H1 (cell line): ENCODE data around the gene CFAP221. TPM values are rescaled to one million over a fixed set of nuclear protein-coding genes. Genes with fewer than 3 reads are reported as not detected.

Experiments
- CTCF ChIA-PET: fragments of 300-600 bp; sonication (Branson Sonifier 250); formaldehyde crosslinking; loops from one replicate; lab custom pipeline; 2021; ENCODE audit not compliant: partially characterized antibody; lab: Charles Lee
- POLR2A ChIA-PET: fragments of 300-600 bp; sonication (Branson Sonifier 250); formaldehyde crosslinking; loops from one replicate; lab custom pipeline; 2021; ENCODE audit warnings: inconsistent platforms; ENCODE audit not compliant: partially characterized antibody; lab: Charles Lee
- DNase-seq, 2 experiments: peaks; one replicate each; pipeline versions ENCODE4 v3.0.0 to v3.0.0-alpha.2; 2010 to 2022; ENCODE audit warnings: low spot score in 2 of 2, low read depth in 1 of 2, mixed read lengths in 1 of 2
- FAIRE-seq: peaks from 2 replicates; lab custom pipeline; 2011; peaks lifted over from hg19 to GRCh38; lab: Jason Lieb, UNC
- H2AFZ ChIP-seq: 2 replicates; pipeline ENCODE4 v1.8.1; 2012; ENCODE audit warnings: low read length, inconsistent platforms
- H2AK5ac ChIP-seq: 2 replicates; pipeline ENCODE4 v1.6.1; 2013; ENCODE audit warnings: low read depth, low read length
- H2BK120ac ChIP-seq: replicated peaks from 2 replicates; pipeline ENCODE3; 2013; ENCODE audit warnings: low read depth, low read length, inconsistent platforms
- H2BK12ac ChIP-seq: 2 replicates; pipeline ENCODE4 v1.6.1; 2013; ENCODE audit warnings: low read depth, low read length
- H2BK15ac ChIP-seq: 2 replicates; pipeline ENCODE4 v1.6.1; 2013; ENCODE audit warnings: low read length
- H2BK20ac ChIP-seq: 2 replicates; pipeline ENCODE4 v1.6.1; 2013; ENCODE audit warnings: low read length
- H2BK5ac ChIP-seq: 2 replicates; pipeline ENCODE4 v1.6.1; 2013; ENCODE audit warnings: low read depth, low read length
- H3K14ac ChIP-seq: 2 replicates; pipeline ENCODE4 v1.6.1; 2013; ENCODE audit warnings: inconsistent platforms; ENCODE audit not compliant: insufficient read length
- H3K18ac ChIP-seq: 2 replicates; pipeline ENCODE4 v1.6.1; 2013; ENCODE audit warnings: low read length; ENCODE audit errors: extremely low read depth
- H3K23ac ChIP-seq: 2 replicates; pipeline ENCODE4 v1.6.1; 2013; ENCODE audit warnings: inconsistent platforms; ENCODE audit not compliant: insufficient read length
- H3K23me2 ChIP-seq: 2 replicates; pipeline ENCODE4 v1.6.1; 2013; ENCODE audit warnings: low read depth, low read length
- H3K27ac ChIP-seq: 2 replicates; pipeline ENCODE4 v1.6.1; 2011; ENCODE audit warnings: low read depth, low read length, inconsistent platforms
- H3K27me3 ChIP-seq, 4 experiments: replicated peaks in 1 of 4; 1 replicate in 1 of 4; 2 replicates in 3 of 4; pipeline versions ENCODE4 v1.6.1 to v1.8.1; 2011 to 2013; ENCODE audit warnings: low read length in 3 of 4, mild to moderate bottlenecking in 3 of 4, inconsistent platforms in 2 of 4, mixed read lengths in 2 of 4, moderate library complexity in 1 of 4; ENCODE audit not compliant: control insufficient read depth in 3 of 4, insufficient read depth in 3 of 4; ENCODE audit errors: extremely low read depth in 1 of 4
- H3K36me3 ChIP-seq, 4 experiments: 2 replicates each; pipeline versions ENCODE4 v1.6.1 to v1.8.1; 2011 to 2013; ENCODE audit warnings: mild to moderate bottlenecking in 4 of 4, low read length in 3 of 4, moderate library complexity in 2 of 4, control low read depth in 1 of 4, inconsistent platforms in 1 of 4; ENCODE audit not compliant: insufficient read depth in 4 of 4, control insufficient read depth in 2 of 4
- H3K4ac ChIP-seq: replicated peaks from 2 replicates; pipeline ENCODE3; 2013; ENCODE audit warnings: low read length, low read depth, mixed read lengths, inconsistent platforms; ENCODE audit not compliant: insufficient read length
- H3K4me1 ChIP-seq, 4 experiments: replicated peaks in 1 of 4; 1 replicate in 1 of 4; 2 replicates in 3 of 4; pipeline versions ENCODE4 v1.6.1 to v1.8.1; 2011 to 2013; ENCODE audit warnings: low read length in 3 of 4, inconsistent platforms in 2 of 4, mixed read lengths in 1 of 4; ENCODE audit not compliant: insufficient read depth in 4 of 4, control insufficient read depth in 3 of 4
- H3K4me2 ChIP-seq, 2 experiments: 2 replicates each; pipeline versions ENCODE4 v1.6.1 to v1.8.1; 2011 to 2013; ENCODE audit warnings: low read depth in 2 of 2, low read length in 2 of 2, control low read depth in 1 of 2, inconsistent platforms in 1 of 2, mild to moderate bottlenecking in 1 of 2; ENCODE audit not compliant: insufficient read depth in 1 of 2
- H3K4me3 ChIP-seq, 4 experiments: fragments of 200-600, 300-600 bp in 1 of 4; sonication (generic), shearing (Covaris generic), sonication (Bioruptor Twin) in 1 of 4; 2 replicates each; pipeline versions ENCODE4 v1.5.1 to v1.8.1; 2011 to 2016; ENCODE audit warnings: low read length in 4 of 4, low read depth in 3 of 4, control low read depth in 2 of 4, inconsistent platforms in 2 of 4, mild to moderate bottlenecking in 2 of 4, mixed read lengths in 1 of 4, moderate library complexity in 1 of 4; ENCODE audit not compliant: insufficient read depth in 2 of 4; ENCODE audit errors: extremely low read depth in 1 of 4
- H3K56ac ChIP-seq: replicated peaks from 2 replicates; pipeline ENCODE3; 2013; ENCODE audit warnings: low read depth, mild to moderate bottlenecking, mixed read lengths, low read length, inconsistent platforms; ENCODE audit not compliant: insufficient read length
- H3K79me1 ChIP-seq: 2 replicates; pipeline ENCODE4 v1.6.1; 2013; ENCODE audit warnings: low read depth, low read length, control low read depth
- H3K79me2 ChIP-seq, 2 experiments: 2 replicates each; pipeline versions ENCODE4 v1.6.1 to v1.8.1; 2012 to 2013; ENCODE audit warnings: low read length in 2 of 2, mild to moderate bottlenecking in 2 of 2, inconsistent platforms in 1 of 2; ENCODE audit not compliant: insufficient read depth in 2 of 2, control insufficient read depth in 1 of 2
- H3K9ac ChIP-seq, 4 experiments: replicated peaks in 1 of 4; 1 replicate in 1 of 4; 2 replicates in 3 of 4; pipeline versions ENCODE4 v1.6.1 to v1.8.1; 2011 to 2013; ENCODE audit warnings: low read depth in 3 of 4, low read length in 3 of 4, control low read depth in 2 of 4, mild to moderate bottlenecking in 2 of 4, moderate library complexity in 2 of 4, inconsistent platforms in 1 of 4; ENCODE audit errors: extremely low read depth in 1 of 4
- H3K9me3 ChIP-seq, 2 experiments: 2 replicates each; pipeline versions ENCODE4 v1.6.1 to v1.8.1; 2012 to 2013; ENCODE audit warnings: mild to moderate bottlenecking in 2 of 2, moderate library complexity in 2 of 2, control low read depth in 1 of 2, inconsistent platforms in 1 of 2, low read depth in 1 of 2, low read length in 1 of 2, mixed read lengths in 1 of 2; ENCODE audit not compliant: insufficient read depth in 2 of 2
- H4K20me1 ChIP-seq, 2 experiments: replicated peaks in 1 of 2; 2 replicates each; pipeline versions ENCODE3 to v1.8.1; 2011 to 2013; ENCODE audit warnings: inconsistent platforms in 2 of 2, low read length in 2 of 2, mild to moderate bottlenecking in 1 of 2; ENCODE audit not compliant: insufficient read depth in 2 of 2, control insufficient read depth in 1 of 2
- H4K5ac ChIP-seq: 2 replicates; pipeline ENCODE4 v1.6.1; 2013; ENCODE audit warnings: low read length, low read depth, mixed read lengths, inconsistent platforms; ENCODE audit not compliant: insufficient read length
- H4K8ac ChIP-seq: 2 replicates; pipeline ENCODE4 v1.8.0; 2013; ENCODE audit warnings: mild to moderate bottlenecking, moderate library complexity, low read length, inconsistent platforms; ENCODE audit not compliant: insufficient read depth; ENCODE audit errors: extremely low read depth
- H4K91ac ChIP-seq: replicated peaks from 2 replicates; pipeline ENCODE3; 2013; ENCODE audit warnings: low read length, mixed read lengths, inconsistent platforms; ENCODE audit not compliant: insufficient read length
- POLR2AphosphoS5 ChIP-seq: IDR thresholded peaks from 2 replicates; pipeline ENCODE4 v1.6.1; 2011; ENCODE audit warnings: low read depth, low read length
- SIX5 ChIP-seq: IDR thresholded peaks from 2 replicates; pipeline ENCODE4 v1.6.1; 2011; ENCODE audit warnings: mild to moderate bottlenecking, low read depth, low read length
- SUZ12 ChIP-seq: fragments of 200-600 bp; sonication (generic); IDR thresholded peaks from 2 replicates; pipeline ENCODE4 v1.6.1; 2012; ENCODE audit warnings: mild to moderate bottlenecking, inconsistent platforms, low read length, moderate library complexity, mixed read lengths
- WGBS, 2 experiments: shearing (Covaris generic) in 1 of 2; methylation state at CpG; one replicate each; pipeline versions ENCODE4 v1.1.6 to v1.1.7; 2013 to 2015; ENCODE audit warnings: low lambda C conversion rate in 2 of 2, mixed read lengths in 2 of 2, inconsistent platforms in 1 of 2, low coverage in 1 of 2, missing lambda C conversion rate in 1 of 2; ENCODE audit not compliant: insufficient replicate concordance in 2 of 2, insufficient coverage in 1 of 2, insufficient read length in 1 of 2; ENCODE audit errors: extremely low coverage in 1 of 2, missing lambda C conversion rate in 1 of 2; 5-methylcytosine and 5-hydroxymethylcytosine counted together
- polyA plus RNA-seq, 7 experiments: library from polyadenylated mRNA; depleted of rRNA in 3 of 7; stranded (reverse) in 5 of 7; unstranded in 2 of 7; fragments of >200 nt in 5 of 7; fragments of 200-250 nt in 2 of 7; gene quantifications; 1 replicate in 5 of 7; 2 replicates in 1 of 7; 4 replicates in 1 of 7; pipeline versions ENCODE4 v1.2.1 to v1.2.3, GENCODE V29; 2011 to 2013; ENCODE audit warnings: missing spikeins in 2 of 7, mixed read lengths in 2 of 7
- total RNA-seq: library from RNA; stranded (reverse); fragmentation: NEBNext Ultra II Directional; extraction: Animal tissue kit (Norgen Biotek cat#: 25700); gene quantifications from 2 replicates; pipeline ENCODE4 v1.2.1, GENCODE V29; 2021

CFAP221 gene
- total and polyA plus RNA-seq, 2 of the 8 experiments (the other 6 are each of a cell fraction or from before 2014, with no cell fraction given), result 0.14 to 0.71 TPM

GRCh38 chr2:119580550-119581072, 36.4 kb downstream of the CFAP221 start:
- no peak overlapping the region for H3K4me2 ChIP-seq
- no peak for DNase-seq
- TF ChIP-seq POLR2AphosphoS5 (no peak), SIX5 (no peak), SUZ12 (no peak)
- CTCF ChIA-PET, result interaction anchor here (1.2 to 1.8 kb wide), 2 partner anchors 14 to 594 kb away, joined by 4 to 5 read pairs; no protein-coding TSS in a partner anchor
- no peak for FAIRE-seq
- no peak overlapping the region for H2BK5ac ChIP-seq
- no peak overlapping the region for H4K5ac ChIP-seq
- no peak overlapping the region for H4K91ac ChIP-seq
- H2AK5ac ChIP-seq, result no peak overlapping the region
- no peaks in the 10 kb centered on the region for H4K20me1 ChIP-seq
- H3K27me3 ChIP-seq, result peaks cover 0 to 4% (median 1%) of the 10 kb centered on the region in 4 experiments; a peak in 2 of 7 replicates
- H3K79me2 ChIP-seq, result no peaks in the 10 kb centered on the region
- no peak overlapping the region for H2BK15ac ChIP-seq
- 0 out of 2 replicates have a peak overlapping the region, but pooled peaks have one; percentile 30 for H2AFZ ChIP-seq
- H3K23me2 ChIP-seq, result no peaks in the 10 kb centered on the region
- H3K79me1 ChIP-seq, result no peaks in the 10 kb centered on the region
- no peak overlapping the region for H3K18ac ChIP-seq
- no peak overlapping the region for H3K9ac ChIP-seq
- POLR2A ChIA-PET, result no interaction called here
- H3K56ac ChIP-seq, result no peak overlapping the region
- H3K36me3 ChIP-seq, result no peaks in the 10 kb centered on the region
- H3K27ac ChIP-seq, result no peak overlapping the region
- no peak overlapping the region for H3K4ac ChIP-seq
- H3K23ac ChIP-seq, result no peak overlapping the region
- no peak overlapping the region for H2BK20ac ChIP-seq
- H2BK12ac ChIP-seq, result no peak overlapping the region
- H3K4me1 ChIP-seq, result no peaks in the 10 kb centered on the region
- no peak overlapping the region for H4K8ac ChIP-seq
- no peaks in the 10 kb centered on the region for H3K9me3 ChIP-seq
- no peak overlapping the region for H2BK120ac ChIP-seq
- 93% methylated on average over 4 of the region's 4 CpGs; no CpG with 5 or more reads in 1 of the 2 experiments for WGBS, 2 experiments
- H3K14ac ChIP-seq, result no peak overlapping the region
- no peak overlapping the region for H3K4me3 ChIP-seq
